Measurements from ENCODE around the gene U2AF1L4. TPM values are rescaled to one million over a fixed set of nuclear protein-coding genes. Genes with fewer than 3 reads are reported as not detected.

U2AF1L4 gene
- total RNA-seq, 6 experiments from 2014 or later: 18.0 to 20.8 (median 18.7) TPM

DNA sequence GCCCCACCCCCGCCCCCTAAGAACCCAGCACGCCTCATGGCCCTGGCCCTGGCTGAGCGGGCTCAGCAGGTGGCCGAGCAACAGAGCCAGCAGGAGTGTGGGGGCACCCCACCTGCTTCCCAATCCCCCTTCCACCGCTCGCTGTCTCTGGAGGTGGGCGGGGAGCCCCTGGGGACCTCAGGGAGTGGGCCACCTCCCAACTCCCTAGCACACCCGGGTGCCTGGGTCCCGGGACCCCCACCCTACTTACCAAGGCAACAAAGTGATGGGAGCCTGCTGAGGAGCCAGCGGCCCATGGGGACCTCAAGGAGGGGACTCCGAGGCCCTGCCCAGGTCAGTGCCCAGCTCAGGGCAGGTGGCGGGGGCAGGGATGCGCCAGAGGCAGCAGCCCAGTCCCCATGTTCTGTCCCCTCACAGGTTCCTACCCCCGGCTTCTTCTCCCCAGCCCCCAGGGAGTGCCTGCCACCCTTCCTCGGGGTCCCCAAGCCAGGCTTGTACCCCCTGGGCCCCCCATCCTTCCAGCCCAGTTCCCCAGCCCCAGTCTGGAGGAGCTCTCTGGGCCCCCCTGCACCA lies 42.1 kb upstream of the U2AF1L4 start:
- TF ChIP-seq, protein P1, sequence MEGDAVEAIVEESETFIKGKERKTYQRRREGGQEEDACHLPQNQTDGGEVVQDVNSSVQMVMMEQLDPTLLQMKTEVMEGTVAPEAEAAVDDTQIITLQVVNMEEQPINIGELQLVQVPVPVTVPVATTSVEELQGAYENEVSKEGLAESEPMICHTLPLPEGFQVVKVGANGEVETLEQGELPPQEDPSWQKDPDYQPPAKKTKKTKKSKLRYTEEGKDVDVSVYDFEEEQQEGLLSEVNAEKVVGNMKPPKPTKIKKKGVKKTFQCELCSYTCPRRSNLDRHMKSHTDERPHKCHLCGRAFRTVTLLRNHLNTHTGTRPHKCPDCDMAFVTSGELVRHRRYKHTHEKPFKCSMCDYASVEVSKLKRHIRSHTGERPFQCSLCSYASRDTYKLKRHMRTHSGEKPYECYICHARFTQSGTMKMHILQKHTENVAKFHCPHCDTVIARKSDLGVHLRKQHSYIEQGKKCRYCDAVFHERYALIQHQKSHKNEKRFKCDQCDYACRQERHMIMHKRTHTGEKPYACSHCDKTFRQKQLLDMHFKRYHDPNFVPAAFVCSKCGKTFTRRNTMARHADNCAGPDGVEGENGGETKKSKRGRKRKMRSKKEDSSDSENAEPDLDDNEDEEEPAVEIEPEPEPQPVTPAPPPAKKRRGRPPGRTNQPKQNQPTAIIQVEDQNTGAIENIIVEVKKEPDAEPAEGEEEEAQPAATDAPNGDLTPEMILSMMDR (IDR thresholded peaks at IDR 0.05): no peak
- DNase-seq: no peak
- H3K4me3 Mint-ChIP-seq: no peak overlapping the region
- H3K27me3 Mint-ChIP-seq (ENCODE audit: insufficient read depth): peaks cover 2% of the 10 kb centered on the region; the same call in 1 of the 2 replicates
- no peak overlapping the region for H3K27ac Mint-ChIP-seq
- no peaks in the 10 kb centered on the region for H3K4me1 Mint-ChIP-seq (ENCODE audit: low read depth)
- no peaks in the 10 kb centered on the region for H3K36me3 Mint-ChIP-seq (ENCODE audit: low read depth)
- H3K9me3 Mint-ChIP-seq: no peaks in the 10 kb centered on the region

DNA sequence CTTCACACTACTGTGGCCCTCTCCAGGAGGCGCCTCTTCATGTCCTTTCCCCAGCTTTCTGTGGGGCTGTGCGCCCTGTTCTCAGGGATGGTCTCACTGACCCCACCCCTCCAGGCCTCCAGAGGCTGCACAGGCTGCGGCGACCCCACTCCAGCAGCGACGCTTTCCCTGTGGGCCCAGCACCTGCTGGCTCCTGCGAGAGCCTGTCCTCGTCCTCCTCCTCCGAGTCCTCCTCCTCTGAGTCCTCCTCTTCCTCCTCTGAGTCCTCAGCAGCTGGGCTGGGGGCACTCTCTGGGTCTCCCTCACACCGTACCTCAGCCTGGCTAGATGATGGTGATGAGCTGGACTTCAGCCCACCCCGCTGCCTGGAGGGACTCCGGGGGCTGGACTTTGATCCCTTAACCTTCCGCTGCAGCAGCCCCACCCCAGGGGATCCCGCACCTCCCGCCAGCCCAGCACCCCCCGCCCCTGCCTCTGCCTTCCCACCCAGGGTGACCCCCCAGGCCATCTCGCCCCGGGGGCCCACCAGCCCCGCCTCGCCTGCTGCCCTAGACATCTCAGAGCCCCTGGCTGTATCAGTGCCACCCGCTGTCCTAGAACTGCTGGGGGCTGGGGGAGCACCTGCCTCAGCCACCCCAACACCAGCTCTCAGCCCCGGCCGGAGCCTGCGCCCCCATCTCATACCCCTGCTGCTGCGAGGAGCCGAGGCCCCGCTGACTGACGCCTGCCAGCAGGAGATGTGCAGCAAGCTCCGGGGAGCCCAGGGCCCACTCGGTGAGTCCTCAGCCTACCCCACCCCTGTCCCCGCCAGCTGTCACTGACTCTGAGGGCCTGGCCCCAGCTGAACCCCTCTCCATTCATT lies 41.3 kb upstream of the U2AF1L4 start:
- no peaks in the 10 kb centered on the region for H3K4me1 Mint-ChIP-seq (ENCODE audit: low read depth)
- H3K27me3 Mint-ChIP-seq (ENCODE audit: insufficient read depth): no peaks in the 10 kb centered on the region; the same call in 1 of the 2 replicates
- H3K36me3 Mint-ChIP-seq (ENCODE audit: low read depth): peaks cover under 1% of the 10 kb centered on the region; the same call in 1 of the 2 replicates
- TF ChIP-seq, protein P1 (IDR thresholded peaks at IDR 0.05): no peak
- DNase-seq: no peak
- H3K9me3 Mint-ChIP-seq: no peaks in the 10 kb centered on the region
- H3K4me3 Mint-ChIP-seq: no peak overlapping the region
- H3K27ac Mint-ChIP-seq: no peak overlapping the region

DNA sequence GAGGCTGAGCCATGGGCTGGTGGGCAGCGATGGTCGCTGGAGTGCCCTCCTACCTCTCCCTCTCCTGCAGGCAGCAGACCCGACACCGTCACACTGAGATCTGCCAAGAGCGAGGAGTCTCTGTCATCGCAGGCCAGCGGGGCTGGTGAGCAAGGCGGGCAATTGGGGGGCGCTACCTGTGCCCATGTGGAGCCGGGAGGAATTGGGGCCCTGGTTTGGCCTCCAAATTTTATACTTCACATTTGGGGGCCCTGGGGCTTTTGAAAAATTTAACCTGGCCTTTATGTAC lies 40.1 kb upstream of the U2AF1L4 start:
- Mint-ChIP-seq H3K27ac (no peak overlapping the region), H3K9me3 (no peaks in the 10 kb centered on the region), H3K4me1 (ENCODE audit: low read depth) (no peaks in the 10 kb centered on the region), H3K4me3 (no peak overlapping the region), H3K27me3 (ENCODE audit: insufficient read depth) (no peaks in the 10 kb centered on the region; the same call in 1 of the 2 replicates), H3K36me3 (ENCODE audit: low read depth) (peaks cover 6% of the 10 kb centered on the region)
- no peak for DNase-seq
- TF ChIP-seq, protein P1 (IDR thresholded peaks at IDR 0.05): no peak

DNA sequence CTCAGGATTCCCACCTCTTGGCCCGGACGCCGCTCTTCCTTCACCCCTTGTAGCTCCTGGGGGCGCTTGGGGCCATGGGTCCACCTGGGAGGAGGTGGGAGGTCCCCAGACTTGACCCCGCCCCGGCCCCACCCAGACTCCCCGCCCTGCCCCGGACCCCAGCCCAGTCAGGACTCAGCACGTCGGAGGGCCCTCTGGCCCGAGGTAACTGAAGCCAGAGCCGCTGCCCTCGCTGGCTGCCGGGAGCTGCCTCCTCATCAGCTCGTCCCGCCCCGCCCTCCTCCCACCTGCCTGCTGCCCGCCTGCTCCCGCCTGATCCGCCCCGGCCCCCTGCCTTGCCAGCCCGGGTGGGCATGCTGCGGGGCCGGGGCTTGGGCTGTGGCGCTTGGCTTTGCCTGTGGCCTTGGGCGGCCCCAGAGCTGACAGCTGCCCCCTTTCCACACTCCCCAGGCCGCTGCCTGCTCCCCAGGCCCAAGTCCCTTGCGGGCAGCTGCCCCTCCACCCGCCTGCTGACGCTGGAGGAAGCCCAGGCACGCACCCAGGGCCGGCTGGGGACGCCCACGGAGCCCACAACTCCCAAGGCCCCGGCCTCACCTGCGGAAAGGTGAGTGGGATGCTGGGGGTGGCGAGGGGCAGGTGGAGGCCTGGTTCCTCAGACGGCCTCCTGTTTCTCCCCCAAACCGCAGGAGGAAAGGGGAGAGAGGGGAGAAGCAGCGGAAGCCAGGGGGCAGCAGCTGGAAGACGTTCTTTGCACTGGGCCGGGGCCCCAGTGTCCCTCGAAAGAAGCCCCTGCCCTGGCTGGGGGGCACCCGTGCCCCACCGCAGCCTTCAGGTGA lies 39.5 kb upstream of the U2AF1L4 start:
- peaks cover 6% of the 10 kb centered on the region for H3K36me3 Mint-ChIP-seq (ENCODE audit: low read depth)
- no peak for DNase-seq
- no peak overlapping the region for H3K4me3 Mint-ChIP-seq
- no peak overlapping the region for H3K27ac Mint-ChIP-seq
- no peaks in the 10 kb centered on the region; the same call in 1 of the 2 replicates for H3K27me3 Mint-ChIP-seq (ENCODE audit: insufficient read depth)
- H3K9me3 Mint-ChIP-seq: no peaks in the 10 kb centered on the region
- TF ChIP-seq, protein P1 (IDR thresholded peaks at IDR 0.05): no peak
- H3K4me1 Mint-ChIP-seq (ENCODE audit: low read depth): no peaks in the 10 kb centered on the region

DNA sequence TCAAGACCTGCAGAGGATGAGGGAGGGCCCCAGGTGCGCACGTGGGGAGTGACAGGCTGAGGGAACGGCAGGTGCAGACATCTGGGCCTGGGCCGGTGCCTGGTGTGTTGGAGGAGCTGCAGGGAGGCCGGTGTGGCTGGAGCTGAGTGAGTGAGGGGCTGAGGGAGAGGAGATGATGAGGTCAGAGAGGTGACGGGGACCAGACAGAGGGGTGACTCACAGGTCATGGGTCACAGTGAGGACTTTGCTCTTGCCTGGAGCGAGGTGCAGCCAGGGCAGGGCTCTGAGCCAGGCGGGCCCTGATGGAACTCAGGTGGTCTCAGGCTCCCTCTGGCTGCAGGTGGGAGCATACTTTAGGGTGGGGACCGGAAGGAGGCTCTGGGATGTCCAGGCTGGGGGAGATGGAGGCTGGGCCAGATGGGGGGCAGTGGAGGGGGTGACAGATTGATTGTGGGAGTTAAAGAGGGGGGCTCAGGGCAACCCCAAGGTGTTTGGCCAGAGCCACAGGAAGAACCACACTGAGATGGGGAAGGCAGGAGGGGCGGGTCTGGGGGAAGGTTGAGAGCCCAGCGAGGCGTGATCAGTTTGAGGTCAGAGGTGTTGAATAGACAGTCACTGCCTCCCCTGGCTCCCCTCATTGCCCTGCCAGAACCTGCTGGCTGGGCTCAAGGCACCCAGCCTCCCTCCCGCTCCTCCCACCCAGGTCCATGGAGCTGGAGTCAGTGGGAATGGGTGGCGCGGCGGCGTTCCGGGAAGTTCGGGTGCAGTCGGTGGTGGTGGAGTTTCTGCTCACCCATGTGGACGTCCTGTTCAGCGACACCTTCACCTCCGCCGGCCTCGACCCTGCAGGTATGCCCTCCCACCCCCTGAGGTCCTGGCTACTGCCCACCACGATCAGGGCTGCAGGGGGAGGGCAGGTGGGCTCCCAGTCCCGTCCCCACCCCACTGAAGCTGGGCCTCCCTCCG lies 38.5 kb upstream of the U2AF1L4 start:
- DNase-seq: no peak
- Mint-ChIP-seq H3K4me3 (no peak overlapping the region), H3K9me3 (no peaks in the 10 kb centered on the region), H3K4me1 (ENCODE audit: low read depth) (no peaks in the 10 kb centered on the region), H3K27ac (no peak overlapping the region), H3K36me3 (ENCODE audit: low read depth) (peaks cover 6% of the 10 kb centered on the region), H3K27me3 (ENCODE audit: insufficient read depth) (no peaks in the 10 kb centered on the region; the same call in 1 of the 2 replicates)
- TF ChIP-seq, protein P1 (IDR thresholded peaks at IDR 0.05): 0 out of 2 replicates have a peak, but pooled peaks have one; percentile 9

Measured in HFFc6 (cell line).